Measurements from ENCODE around the gene NPRL2.
A peak's percentile ranks its signal among the peaks of the same experiment; 100 is the strongest.
"Not testable (repeated sequence)": the region's sequence is repeated elsewhere in the genome, so short reads cannot be mapped to it uniquely, and the experiment has no call there.

Gene NPRL2

GRCh38 chr3:50326182-50326541, 24.4 kb downstream of the NPRL2 start:
- no peak for DNase-seq

- no peak for DNase-seq
These were observed 24.9 kb downstream of the NPRL2 start for GRCh38 chr3:50325497-50326181.

- DNase-seq, result no peak
These were observed 25.5 kb downstream of the NPRL2 start for GRCh38 chr3:50325113-50325480.

- peak; percentile 86 for DNase-seq
These were observed 26.0 kb downstream of the NPRL2 start for GRCh38 chr3:50324351-50325112.

- DNase-seq, result no peak
These were observed 26.9 kb downstream of the NPRL2 start for GRCh38 chr3:50323614-50324199.

- no peak for DNase-seq
These were observed 27.4 kb downstream of the NPRL2 start for GRCh38 chr3:50323092-50323600.

GRCh38 chr3:50322386-50323091, 28.0 kb downstream of the NPRL2 start, which contains the start of gene HYAL2:
TSS of gene HYAL2 (minus strand) at chr3:50322745. CDS start at chr3:50320489, 2,256 bp downstream.
- DNase-seq, result no peak

GRCh38 chr3:50322115-50322385, 28.5 kb downstream of the NPRL2 start:
- DNase-seq, result no peak

- DNase-seq, result peak; percentile 94
These were observed 29.1 kb downstream of the NPRL2 start for GRCh38 chr3:50321336-50322114.

GRCh38 chr3:50320853-50321335, 29.7 kb downstream of the NPRL2 start:
- peak; percentile 88 for DNase-seq

GRCh38 chr3:50319894-50320625, 30.5 kb downstream of the NPRL2 start:
- no peak for DNase-seq

GRCh38 chr3:50319181-50319893, 31.2 kb downstream of the NPRL2 start:
- no peak for DNase-seq

GRCh38 chr3:50318615-50319014, 32.0 kb downstream of the NPRL2 start:
- no peak for DNase-seq

GRCh38 chr3:50318163-50318562, 32.4 kb downstream of the NPRL2 start:
- no peak for DNase-seq

GRCh38 chr3:50317300-50317699, 33.3 kb downstream of the NPRL2 start:
- no peak for DNase-seq

GRCh38 chr3:50316657-50317242, 33.8 kb downstream of the NPRL2 start:
- DNase-seq, result peak; percentile 91

- no peak for DNase-seq
These were observed 35.8 kb downstream of the NPRL2 start for GRCh38 chr3:50314816-50315215.

GRCh38 chr3:50314342-50314741, 36.2 kb downstream of the NPRL2 start:
- no peak for DNase-seq

- DNase-seq, result not testable (repeated sequence)
These were observed 38.5 kb downstream of the NPRL2 start for GRCh38 chr3:50312041-50312440.

GRCh38 chr3:50304601-50305000, 46.0 kb downstream of the NPRL2 start:
- DNase-seq, result no peak
